Coronary artery (tissue), 2 donors: Measurements from ENCODE around the gene SKIC2.

ENCODE experiments used
- DNase-seq: peaks from one replicate; pipeline ENCODE4 v3.0.0-alpha.2; 2017; ENCODE audit warnings: low spot score
- H3K27ac ChIP-seq, 2 donors: fragments of 200-600 bp; sonication (generic); one replicate each; pipeline ENCODE4 v1.5.1; 2016 to 2019
- H3K4me3 ChIP-seq: fragments of 200-600 bp; sonication (generic); 2 replicates; pipeline ENCODE4 v1.5.1; 2016; ENCODE audit warnings: mild to moderate bottlenecking, moderate library complexity
- CTCF ChIP-seq: fragments of 200-600 bp; sonication (generic); IDR thresholded peaks from one replicate; pipeline ENCODE4 v1.5.1; 2019; ENCODE audit warnings: antibody characterized with exemption

SKIC2 gene

DNA sequence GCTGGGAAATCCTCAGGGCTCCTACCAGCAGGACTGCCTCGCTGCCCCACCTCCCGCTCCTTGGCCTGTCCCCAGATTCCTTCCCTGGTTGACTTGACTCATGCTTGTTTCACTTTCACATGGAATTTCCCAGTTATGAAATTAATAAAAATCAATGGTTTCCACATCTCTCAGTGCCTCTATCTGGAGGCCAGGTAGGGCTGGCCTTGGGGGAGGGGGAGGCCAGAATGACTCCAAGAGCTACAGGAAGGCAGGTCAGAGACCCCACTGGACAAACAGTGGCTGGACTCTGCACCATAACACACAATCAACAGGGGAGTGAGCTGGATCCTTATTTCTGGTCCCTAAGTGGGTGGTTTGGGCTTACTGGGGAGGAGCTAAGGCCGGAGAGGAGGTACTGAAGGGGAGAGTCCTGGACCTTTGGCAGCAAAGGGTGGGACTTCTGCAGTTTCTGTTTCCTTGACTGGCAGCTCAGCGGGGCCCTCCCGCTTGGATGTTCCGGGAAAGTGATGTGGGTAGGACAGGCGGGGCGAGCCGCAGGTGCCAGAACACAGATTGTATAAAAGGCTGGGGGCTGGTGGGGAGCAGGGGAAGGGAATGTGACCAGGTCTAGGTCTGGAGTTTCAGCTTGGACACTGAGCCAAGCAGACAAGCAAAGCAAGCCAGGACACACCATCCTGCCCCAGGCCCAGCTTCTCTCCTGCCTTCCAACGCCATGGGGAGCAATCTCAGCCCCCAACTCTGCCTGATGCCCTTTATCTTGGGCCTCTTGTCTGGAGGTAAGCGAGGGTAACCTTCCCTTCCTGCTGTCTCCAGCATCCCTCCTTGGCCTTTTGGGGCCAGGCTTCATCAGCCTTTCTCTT, 13.2 kb upstream of the SKIC2 start, which contains the start of gene CFB:
Gene CFB, plus strand, starts transcription at position 589 of the 863 bp plus-strand sequence. Its CDS starts 127 bp downstream, at position 716.
- TF ChIP-seq CTCF: no peak
- peak within 1 kb of the TSS; percentile 57 for H3K4me3 ChIP-seq
- peak; percentile 89 for DNase-seq
- peak within 1 kb of the TSS; percentile 86 to 93 for H3K27ac ChIP-seq

- Histone ChIP-seq H3K27ac (peak overlapping the region; percentile 86 to 93), H3K4me3 (peak overlapping the region; percentile 57)
- no peak for TF ChIP-seq CTCF
- DNase-seq: no peak
These were observed 12.5 kb upstream of the SKIC2 start for GRCh38 chr6:31946370-31946885.

GRCh38 chr6:31947070-31947675, 11.8 kb upstream of the SKIC2 start:
- H3K27ac ChIP-seq: peak overlapping the region in 1 of 2 donors; percentile 93
- no peak overlapping the region for H3K4me3 ChIP-seq
- peak; percentile 73 for DNase-seq
- no peak for TF ChIP-seq CTCF

GRCh38 chr6:31947864-31948263, 11.1 kb upstream of the SKIC2 start:
- Histone ChIP-seq H3K27ac (no peak overlapping the region), H3K4me3 (no peak overlapping the region)
- TF ChIP-seq CTCF: no peak
- no peak for DNase-seq

DNA sequence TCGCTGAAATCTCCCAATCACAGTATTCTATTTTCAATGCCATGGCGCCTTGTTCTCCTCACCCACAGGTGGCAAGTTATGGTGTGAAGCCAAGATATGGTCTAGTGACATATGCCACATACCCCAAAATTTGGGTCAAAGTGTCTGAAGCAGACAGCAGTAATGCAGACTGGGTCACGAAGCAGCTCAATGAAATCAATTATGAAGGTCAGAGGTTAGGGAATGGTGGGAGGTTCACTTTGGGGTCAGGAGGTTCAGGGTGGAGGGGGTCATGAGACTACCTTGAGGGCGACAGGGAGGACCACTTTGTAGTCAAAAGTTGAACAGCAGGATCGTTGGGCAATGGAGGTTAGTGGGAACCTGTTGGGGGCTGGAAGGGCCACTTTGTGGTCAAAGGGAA, 10.7 kb upstream of the SKIC2 start:
- no peak overlapping the region for H3K27ac ChIP-seq
- H3K4me3 ChIP-seq: no peak overlapping the region
- no peak for TF ChIP-seq CTCF
- no peak for DNase-seq

- Histone ChIP-seq H3K4me3 (no peak overlapping the region), H3K27ac (peak overlapping the region in 1 of 2 donors; percentile 26)
- peak; percentile 71 for DNase-seq
- TF ChIP-seq CTCF: no peak
These were observed 10.1 kb upstream of the SKIC2 start for GRCh38 chr6:31948753-31949413.
